A549 (cell line): ENCODE results near the gene RPS6KA4.

ENCODE experiments used
- CEBPB ChIP-seq, 2 experiments: fragments of >200 bp in 1 of 2; sonication (Bioruptor Twin) in 1 of 2; formaldehyde crosslinking in 1 of 2; IDR thresholded peaks; 2 replicates each; pipeline ENCODE4 v1.6.1; 2012 to 2016
- HOXB5 ChIP-seq: fragments of 250-450 bp; sonication (Bioruptor Pico); IDR thresholded peaks from 2 replicates; pipeline ENCODE4 v1.5.0; 2020; ENCODE audit warnings: mild to moderate bottlenecking, moderate library complexity
- JUN ChIP-seq, 2 experiments: fragments of >200 bp; sonication (Bioruptor Twin); formaldehyde crosslinking; IDR thresholded peaks; 2 replicates in 1 of 2; 3 replicates in 1 of 2; pipeline ENCODE4 v1.6.1; 2016 to 2017
- MAZ ChIP-seq: fragments of 150-350 bp; IDR thresholded peaks from 2 replicates; pipeline ENCODE4 v1.6.1; 2014; ENCODE audit warnings: antibody characterized with exemption, low read depth, low read length, borderline replicate concordance
- RFX5 ChIP-seq: fragments of 450-650 bp; IDR thresholded peaks from 2 replicates; pipeline ENCODE4 v1.7.1; 2014; ENCODE audit warnings: antibody characterized with exemption, mild to moderate bottlenecking, moderate library complexity
- SMC3 ChIP-seq: fragments of >200 bp; sonication (Bioruptor Twin); formaldehyde crosslinking; IDR thresholded peaks from 3 replicates; pipeline ENCODE4 v1.6.1; 2018; ENCODE audit warnings: inconsistent platforms
- TF ChIP-seq, protein P1 (sequence below): fragments of >200 bp; sonication (Bioruptor Twin); formaldehyde crosslinking; IDR thresholded peaks from 3 replicates; pipeline ENCODE4 v1.5.1; 2016
- TF ChIP-seq, protein P2 (sequence below): fragments of 450-650 bp; IDR thresholded peaks from 2 replicates; pipeline ENCODE4 v1.6.1; 2014; ENCODE audit warnings: antibody characterized with exemption

GRCh38 chr11:64341851-64342791, 16.8 kb upstream of the RPS6KA4 start:
- TF ChIP-seq, protein P1, sequence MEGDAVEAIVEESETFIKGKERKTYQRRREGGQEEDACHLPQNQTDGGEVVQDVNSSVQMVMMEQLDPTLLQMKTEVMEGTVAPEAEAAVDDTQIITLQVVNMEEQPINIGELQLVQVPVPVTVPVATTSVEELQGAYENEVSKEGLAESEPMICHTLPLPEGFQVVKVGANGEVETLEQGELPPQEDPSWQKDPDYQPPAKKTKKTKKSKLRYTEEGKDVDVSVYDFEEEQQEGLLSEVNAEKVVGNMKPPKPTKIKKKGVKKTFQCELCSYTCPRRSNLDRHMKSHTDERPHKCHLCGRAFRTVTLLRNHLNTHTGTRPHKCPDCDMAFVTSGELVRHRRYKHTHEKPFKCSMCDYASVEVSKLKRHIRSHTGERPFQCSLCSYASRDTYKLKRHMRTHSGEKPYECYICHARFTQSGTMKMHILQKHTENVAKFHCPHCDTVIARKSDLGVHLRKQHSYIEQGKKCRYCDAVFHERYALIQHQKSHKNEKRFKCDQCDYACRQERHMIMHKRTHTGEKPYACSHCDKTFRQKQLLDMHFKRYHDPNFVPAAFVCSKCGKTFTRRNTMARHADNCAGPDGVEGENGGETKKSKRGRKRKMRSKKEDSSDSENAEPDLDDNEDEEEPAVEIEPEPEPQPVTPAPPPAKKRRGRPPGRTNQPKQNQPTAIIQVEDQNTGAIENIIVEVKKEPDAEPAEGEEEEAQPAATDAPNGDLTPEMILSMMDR: peak; percentile 43
- TF ChIP-seq HOXB5 (CRISPR knock-in tag) (no peak), SMC3 (peak; percentile 55), CEBPB (IDR thresholded peaks at IDR 0.05) (no peak), MAZ (no peak), RFX5 (no peak), JUN (IDR thresholded peaks at IDR 0.05) (peak in 1 of 2 experiments; percentile 54; a peak in 1 of 5 replicates)
- TF ChIP-seq, protein P2, sequence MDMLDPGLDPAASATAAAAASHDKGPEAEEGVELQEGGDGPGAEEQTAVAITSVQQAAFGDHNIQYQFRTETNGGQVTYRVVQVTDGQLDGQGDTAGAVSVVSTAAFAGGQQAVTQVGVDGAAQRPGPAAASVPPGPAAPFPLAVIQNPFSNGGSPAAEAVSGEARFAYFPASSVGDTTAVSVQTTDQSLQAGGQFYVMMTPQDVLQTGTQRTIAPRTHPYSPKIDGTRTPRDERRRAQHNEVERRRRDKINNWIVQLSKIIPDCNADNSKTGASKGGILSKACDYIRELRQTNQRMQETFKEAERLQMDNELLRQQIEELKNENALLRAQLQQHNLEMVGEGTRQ: no peak
